HG02884 (cell line): ENCODE results near the gene GPRC5A.
A peak's percentile ranks its signal among the peaks of the same experiment; 100 is the strongest.

Source experiments
- ATAC-seq: cut with Tn5 transposase; IDR thresholded peaks from one replicate; pipeline ENCODE4 v1.9.1; 2021; ENCODE audit warnings: mild to moderate bottlenecking, moderate library complexity; ENCODE audit not compliant: unreplicated experiment

Gene GPRC5A

DNA sequence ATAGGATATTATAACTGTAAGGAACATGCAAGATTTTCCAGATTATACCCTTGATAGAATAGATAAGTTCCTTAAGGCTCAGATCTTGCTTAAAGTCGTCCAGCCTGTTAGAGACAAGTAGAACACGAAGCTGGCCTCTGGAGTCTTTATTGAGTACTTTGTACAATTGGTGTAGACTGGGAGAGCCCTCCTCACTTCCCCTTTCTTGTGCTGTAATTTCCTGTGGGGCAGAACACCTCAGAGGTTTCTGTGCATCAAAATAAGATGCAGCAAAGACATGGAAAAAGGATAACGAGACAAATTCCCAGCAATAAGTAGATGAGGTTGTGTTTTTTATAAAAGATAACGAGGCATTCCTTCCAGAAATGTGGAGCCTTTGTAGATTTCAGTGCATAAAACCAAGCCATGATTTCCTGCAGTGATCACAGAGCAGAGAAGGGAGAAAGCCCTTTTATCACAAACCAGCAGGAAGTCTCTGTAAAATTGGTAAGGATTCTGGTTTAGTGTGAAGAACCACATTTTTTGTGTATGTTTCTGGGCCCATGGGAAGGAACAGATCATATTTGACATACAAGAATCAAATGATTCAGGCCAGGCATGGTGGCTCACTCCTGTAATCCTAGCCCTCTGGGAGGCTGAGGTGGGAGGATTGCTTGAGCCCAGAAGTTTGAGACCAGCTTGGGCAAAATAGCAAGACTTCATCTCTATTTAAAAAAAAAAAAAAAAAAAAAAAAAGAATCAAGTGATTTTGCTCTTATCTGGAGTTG lies 18.0 kb downstream of the GPRC5A start:
- no peak for ATAC-seq

DNA sequence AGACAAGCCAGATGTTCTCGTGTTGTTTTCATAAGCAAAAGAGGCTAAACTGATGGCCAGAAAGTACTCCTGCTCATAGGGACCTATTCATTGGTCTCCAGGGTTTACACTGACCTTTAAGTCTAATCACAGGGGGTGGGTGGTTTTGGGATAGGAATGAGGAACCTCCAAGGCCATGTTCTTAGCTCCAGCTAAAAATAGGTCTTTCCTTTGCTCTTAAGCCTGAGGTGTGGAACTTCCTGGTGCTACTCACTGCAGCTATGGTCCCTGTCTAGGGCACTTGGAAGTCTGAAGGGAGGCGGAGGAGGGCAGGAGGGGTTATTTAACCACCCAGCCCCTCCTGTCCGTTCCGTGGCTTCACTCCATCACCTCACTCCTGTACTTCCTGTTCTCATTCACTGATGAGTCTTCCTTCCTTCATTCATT lies 18.6 kb downstream of the GPRC5A start:
- ATAC-seq, result no peak

DNA sequence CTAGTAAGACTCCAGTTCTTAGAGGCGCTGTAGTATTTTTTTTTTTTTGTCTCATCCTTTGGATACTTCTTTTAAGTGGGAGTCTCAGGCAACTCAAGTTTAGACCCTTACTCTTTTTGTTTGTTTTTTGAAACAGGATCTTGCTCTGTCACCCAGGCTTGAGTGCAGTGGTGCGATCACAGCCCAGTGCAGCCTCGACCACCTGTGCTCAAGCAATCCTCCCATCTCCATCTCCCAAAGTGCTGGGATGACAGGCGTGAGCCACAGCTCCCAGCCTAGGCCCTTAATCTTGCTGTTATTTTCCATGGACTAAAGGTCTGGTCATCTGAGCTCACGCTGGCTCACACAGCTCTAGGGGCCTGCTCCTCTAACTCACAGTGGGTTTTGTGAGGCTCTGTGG lies 21.3 kb downstream of the GPRC5A start:
- no peak for ATAC-seq

DNA sequence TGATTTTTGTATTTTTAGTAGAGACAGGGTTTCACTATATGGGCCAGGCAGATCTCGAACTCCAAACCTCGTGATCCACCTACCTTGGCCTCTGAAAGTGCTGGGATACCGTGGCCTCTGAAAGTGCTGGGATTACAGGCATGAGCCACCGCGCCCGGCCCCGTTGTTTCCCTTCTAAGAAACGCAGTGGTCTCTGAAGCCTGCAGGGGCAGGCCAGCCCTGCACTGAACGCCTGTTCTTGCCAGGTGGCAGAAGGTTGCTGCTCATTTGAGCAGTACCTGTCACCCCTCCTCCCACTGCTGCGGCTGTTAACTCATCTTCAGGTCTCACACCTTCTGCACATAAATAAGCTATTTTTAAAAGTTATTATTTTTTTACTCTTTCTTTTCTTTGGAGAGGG lies 24.3 kb downstream of the GPRC5A start:
- no peak for ATAC-seq

DNA sequence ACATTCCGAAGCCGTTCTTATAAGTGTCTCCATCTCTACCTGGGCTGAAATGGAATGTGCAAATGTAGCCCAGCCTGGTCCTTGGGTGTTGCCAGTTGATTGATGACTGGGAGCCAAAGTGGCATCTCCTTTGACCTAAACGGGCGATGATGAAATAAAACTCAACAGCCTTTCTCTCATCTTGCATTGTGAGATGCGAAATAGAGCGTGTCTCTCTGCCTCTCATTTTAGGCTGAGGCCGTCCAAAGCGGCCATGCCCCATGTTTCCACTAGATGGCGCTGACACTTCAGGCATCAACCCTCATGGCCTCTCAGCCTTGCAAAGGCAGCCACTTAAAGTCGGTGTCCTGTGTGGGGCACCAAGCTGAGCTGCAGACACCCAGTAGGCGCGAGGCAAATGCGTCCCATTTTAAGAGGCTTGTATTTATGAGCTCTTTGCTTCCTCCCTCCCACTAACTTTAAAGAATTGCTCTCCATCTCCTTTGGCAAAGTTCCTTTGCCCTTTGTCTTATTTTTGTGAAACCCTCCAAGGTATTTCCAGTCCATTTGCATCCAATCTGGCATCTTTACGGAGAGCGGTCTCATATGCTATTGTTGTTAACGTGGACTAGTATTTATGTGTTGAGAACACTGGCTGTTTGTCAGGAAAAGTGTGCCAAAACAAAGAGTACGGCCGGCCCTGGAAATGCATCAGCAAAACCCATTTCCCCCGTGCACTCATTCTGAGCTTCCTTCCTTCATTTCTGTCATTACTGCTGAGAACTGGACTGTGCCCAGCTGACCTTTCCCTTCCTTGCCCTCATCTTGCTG lies 25.0 kb downstream of the GPRC5A start:
- ATAC-seq, result peak; percentile 86

DNA sequence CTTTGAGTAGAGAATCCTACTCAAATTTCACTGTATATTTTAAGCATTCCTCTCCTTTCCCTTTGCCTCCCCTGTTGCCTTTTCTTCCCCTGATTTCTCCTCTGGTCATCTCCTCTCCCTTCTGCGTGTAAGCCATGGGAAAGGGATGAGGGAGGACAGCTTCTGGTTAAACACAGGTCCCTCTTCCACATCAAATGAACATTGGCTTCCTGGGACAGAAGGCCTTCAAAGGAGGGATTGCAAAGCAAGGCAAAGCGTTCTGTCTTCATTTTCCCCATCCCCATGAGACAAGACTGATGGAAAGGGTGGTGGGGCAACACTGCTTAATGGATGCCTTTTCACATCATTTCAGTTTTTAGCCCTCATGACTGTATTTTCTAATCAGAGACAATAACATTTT lies 26.2 kb downstream of the GPRC5A start:
- no peak for ATAC-seq

DNA sequence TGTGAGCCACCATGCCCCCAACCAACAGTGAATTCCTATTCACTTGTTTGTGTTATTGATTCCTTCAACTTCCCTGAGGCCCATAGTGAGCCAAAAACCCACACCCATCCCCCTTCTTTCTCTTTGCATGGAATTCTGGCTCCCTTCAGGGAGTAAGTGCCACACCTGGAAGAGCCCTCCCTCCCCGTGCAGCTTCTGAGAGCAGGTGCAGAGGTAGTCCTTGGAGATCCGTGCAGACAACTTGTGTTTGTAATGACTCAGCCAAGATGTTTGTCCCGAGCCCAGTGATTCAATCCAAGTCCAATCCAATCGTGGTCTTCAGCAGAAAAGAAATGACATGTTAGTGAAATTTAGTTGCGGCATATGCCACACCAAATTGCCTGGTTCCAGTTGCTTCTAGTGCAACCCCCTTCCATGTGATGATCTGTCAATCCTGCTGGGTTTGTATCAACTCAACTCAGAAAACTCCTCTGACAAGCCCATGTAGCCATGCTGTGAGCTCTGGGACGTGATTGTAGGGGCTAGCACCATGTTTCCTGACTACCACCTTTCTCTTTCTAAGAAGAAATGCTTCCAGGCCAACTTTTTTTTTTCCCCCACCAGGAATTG lies 27.5 kb downstream of the GPRC5A start:
- ATAC-seq, result no peak

DNA sequence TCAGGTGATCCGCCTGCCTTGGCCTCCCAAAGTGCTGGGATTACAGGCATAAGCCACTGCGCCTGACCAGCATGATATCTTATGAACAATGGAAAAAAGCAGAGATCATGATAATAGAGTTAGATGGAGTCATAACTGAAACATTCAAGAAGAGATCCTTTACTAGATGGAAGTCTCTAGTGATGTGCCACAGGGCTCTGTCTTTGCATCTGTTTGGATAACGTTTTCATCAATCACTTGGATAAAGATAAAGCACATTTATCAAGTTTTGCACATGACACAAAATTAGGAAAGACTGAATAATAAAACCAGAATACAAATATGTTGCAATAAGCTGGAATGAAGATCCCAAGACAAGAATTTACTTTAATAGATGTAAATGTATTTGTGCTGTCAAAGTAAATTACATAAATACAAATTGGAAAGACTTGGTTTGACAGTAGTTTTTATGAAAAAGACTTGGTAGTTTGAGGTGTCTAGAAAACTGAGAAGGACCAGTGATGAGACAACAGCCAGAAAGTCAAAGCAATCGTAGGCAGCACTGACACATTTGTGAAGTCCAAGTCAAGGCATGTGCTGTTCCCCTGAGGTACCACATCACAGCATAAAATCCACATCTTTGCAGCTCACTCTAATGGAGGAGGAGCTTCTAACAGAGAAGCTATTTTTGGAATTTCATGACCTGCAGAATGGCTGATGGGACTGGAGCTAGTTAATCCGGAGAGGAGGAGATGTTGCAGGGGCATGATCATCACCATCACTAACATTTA lies 28.5 kb downstream of the GPRC5A start:
- no peak for ATAC-seq

DNA sequence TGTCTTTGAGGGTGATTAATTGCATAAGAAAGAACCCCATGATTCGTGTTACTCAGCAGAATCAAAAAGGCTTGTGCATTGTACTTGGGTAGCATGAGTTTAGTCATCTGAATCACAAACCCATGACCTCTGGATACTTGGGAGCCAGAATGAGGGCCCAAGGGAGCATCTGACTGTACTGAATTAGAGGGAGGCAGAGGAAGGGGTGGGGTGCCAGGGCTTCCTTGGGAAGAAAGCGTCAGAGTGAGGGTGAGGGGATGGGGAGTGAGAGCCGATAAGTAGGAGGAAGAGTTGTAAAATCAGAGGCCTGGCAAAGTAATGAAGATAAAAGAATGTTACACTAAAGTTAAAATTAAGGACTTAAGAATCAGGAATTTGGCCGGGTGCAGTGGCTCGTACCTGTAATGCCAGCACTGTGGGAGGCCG lies 30.8 kb downstream of the GPRC5A start:
- ATAC-seq, result no peak

DNA sequence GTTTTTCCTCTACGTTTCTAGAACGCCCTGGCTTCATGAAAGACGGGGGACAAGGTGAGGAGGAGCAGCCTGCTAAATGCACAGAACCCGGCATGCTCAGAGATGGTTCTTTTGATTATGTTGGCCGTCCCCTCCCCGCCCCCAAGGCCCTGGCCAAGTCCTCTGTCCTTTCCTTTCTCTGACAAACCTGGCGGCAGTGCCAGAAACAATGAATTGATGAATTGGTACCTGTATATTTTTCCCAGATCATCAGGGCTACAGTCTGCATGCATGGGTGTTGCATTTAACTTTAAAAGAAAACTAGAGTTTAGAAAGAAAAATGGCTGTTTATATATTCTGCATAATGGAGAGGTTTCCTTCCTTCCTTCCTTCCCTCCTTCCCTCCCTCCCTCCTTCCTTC lies 31.6 kb downstream of the GPRC5A start:
- no peak for ATAC-seq

DNA sequence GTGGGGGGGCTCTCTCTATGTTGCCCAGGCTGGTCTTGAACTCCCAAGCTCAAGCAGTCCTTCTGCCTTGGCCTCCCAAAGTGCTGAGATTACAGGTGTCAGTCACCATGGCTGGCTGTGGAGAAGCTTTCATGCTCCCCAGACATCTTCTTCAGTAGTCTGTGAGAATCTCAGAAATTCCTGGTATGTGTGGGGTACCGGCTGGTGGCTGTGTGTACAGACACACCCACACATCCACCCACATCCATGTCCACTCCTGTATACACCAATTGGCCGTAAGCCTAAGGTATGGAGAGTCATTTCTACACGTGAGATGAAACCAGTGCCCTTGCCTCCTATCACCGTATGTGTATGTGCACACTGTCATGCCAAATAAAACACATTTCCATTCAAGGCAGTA lies 32.8 kb downstream of the GPRC5A start:
- ATAC-seq, result no peak

DNA sequence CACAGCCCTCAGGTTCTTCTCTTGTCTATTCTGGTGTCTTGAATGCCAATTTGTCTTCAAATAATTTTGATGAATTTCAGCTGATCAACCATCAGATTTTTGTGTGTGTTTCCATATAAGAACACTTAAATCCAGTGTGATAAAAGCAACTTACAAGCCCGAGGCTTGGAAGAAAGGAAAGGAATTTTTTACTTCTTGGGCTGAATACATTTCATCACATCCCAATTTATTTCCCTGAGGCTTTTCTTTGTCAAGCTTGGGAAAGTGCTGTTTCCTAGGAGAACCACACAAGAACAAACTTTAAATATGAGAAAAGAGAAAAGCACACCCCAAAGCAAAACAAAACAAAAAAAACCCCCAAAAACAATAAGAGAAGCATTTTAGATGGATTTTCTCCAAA lies 34.0 kb downstream of the GPRC5A start:
- ATAC-seq, result no peak

DNA sequence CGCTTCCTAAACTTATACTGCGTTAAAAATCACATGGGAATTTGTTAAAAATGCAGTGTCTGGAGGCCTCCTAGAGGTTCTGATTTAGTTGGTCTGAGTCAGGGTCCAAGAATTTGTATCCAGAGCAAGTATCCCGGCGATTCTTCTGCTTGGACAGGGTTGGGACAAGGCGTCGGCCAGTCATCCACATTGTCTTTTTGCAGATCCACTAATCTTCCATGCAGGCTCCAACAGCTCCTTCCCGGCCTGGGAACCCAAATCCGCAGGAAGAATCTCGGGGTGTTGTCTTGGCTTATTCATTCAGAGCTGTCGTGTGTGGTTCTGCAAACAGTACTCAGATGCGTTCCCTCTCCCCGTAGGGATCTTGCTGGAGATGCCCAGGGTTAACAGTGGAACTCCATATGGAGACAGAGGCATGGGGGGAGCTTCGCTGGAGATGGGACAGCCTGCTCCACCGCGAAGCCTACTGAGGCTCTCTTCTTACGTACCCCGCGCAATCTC lies 35.3 kb downstream of the GPRC5A start:
- ATAC-seq, result no peak

DNA sequence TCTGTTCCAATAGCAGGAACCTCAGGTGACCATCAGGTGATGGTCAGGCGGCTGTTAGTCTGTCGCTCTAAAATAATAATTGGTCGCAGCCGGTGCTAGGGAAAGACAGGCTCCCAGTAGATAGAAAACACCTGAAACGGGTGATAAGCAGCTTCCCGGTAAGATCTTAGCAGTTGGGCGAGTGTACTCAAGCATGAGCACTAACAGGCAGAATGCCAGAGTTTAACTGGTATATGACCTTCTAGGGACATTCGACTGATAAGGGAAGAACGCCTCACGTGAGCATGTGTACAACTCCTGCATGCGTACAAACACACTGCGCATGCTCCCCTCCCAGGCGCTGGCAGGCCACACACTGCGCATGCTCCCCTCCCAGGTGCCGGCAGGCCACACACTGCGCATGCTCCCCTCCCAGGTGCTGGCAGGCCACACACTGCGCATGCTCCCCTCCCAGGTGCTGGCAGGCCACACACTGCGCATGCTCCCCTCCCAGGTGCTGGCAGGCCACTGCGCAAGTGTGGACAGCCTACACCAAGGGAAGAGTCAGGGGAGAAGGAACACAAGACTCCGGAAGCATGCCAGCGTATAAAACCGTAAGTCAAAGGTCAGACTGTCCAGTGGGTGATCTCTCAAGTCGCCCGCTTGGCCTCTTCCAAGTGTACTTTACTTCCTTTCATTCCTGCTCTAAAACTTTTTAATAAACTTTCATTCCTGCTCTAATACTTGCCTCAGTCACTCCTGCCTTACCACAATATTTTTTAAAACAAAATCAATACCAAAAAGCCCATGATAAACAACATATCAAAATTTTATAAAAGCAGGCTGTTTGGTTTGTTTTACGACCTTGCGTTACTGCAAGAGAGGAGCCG lies 36.1 kb downstream of the GPRC5A start:
- ATAC-seq, result no peak

DNA sequence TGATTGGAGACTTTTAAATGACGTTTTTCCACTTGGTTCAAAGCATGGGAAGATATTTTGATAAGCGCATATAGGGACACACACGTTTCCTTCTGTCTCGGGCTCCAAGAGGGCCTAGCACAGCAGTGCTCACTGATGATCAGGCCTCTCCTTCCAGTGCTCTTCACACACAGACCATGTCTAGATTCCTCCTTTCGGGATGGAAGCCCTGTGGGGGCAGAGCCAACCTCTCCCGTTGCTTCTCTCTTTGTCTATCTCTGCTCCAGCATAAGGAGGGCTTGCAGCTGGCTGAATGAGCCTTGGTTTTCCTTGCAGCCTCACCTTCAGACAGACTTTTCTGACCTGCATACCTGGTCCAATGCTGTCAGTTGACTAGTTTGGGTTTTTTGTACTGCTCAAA lies 38.3 kb downstream of the GPRC5A start:
- no peak for ATAC-seq

DNA sequence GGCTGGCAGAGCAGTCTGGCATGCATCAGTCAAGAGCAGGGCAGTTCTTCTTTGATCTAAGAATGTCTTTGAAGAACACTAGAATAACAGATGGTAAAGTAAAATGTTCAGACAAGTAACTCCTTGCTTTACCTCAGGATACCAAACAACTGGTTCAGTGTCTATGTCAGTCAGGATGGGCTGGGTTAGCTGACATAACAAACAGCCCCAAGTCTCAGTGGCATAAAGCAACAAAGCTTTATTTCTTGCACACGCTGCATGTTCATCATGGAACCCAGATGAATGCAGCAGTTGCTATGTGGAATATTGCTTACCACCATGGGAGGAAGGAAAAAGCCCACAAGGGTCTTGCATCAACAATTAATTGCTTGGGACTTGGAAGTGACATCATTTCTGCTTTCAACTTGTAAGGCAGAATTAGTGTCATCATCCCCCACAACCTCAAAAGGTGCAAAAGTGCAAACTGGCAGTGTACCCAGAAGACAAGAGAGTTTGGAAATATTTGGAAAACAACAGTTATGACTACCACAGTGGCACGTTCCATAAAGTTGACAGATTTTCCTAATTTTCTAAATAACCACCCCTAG lies 39.4 kb downstream of the GPRC5A start:
- no peak for ATAC-seq

DNA sequence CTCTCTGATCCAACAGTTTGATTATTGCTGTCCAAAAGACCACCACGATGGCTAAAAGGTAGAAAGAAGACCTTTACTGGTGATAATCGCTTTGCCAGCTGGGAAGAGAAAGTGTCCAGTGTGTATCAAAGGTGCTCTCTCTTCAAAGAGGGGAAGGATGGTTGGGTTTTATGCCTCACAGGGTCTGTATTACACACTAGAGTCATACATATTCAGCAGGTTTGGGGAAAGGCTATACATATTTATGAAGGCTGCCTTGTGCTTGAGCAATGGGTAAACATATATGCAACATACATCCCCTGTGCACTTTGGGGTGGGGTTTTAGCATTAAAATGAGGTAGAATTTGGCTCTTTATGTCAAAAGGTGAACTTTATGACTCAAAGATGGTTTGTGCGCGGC lies 42.4 kb downstream of the GPRC5A start:
- no peak for ATAC-seq

DNA sequence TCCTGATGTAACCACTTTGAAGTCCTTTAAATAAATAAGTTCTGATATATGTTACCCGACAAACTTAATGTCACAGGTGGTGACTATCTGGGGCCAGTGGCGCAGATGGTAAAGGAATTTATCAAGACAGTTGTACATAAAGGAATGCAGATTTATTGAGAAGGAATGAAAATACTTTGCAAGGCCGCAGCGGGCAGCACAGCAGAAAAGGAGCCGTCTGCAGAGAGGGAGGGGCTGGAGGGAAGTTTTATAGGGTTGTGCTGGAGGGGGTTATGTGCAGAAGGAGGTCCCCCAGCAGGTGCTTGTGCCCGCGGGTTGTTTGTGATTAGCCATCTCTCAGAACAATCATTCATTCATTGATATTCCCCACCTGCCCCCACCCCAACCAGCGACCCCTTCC lies 43.2 kb downstream of the GPRC5A start:
- ATAC-seq, result no peak

DNA sequence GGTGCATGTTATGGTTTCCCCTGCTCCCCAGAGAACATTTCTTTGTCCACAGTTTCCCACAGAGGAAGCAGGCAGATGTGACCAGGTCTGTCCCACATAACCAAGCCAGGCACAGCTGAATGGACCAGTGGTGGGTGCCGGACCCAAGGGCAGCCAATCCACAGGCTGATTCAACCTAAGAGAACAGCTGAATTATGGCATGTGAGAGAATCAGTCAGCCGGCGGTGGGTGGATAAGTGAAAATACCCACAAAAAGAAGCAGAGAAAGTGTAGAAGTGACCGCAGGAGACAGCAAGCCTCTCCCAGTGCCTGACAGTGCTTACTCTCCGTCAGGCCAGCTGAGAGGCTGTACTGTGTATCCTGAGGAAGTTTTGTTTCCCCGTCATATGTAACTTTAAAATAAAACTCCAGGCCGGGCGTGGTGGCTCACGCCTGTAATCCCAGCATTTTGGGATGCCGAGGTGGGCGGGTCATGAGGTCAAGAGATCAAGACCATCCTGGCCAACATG lies 45.7 kb downstream of the GPRC5A start:
- ATAC-seq, result no peak
